ENCODE results near the gene OPRL1. TPM values are rescaled to one million over a fixed set of nuclear protein-coding genes. Genes with fewer than 3 reads are reported as not detected.
A peak's percentile ranks its signal among the peaks of the same experiment; 100 is the strongest.

Gene OPRL1
- polyA plus RNA-seq, 4 donors: 0.30 to 0.61 TPM; not detected in 2

DNA sequence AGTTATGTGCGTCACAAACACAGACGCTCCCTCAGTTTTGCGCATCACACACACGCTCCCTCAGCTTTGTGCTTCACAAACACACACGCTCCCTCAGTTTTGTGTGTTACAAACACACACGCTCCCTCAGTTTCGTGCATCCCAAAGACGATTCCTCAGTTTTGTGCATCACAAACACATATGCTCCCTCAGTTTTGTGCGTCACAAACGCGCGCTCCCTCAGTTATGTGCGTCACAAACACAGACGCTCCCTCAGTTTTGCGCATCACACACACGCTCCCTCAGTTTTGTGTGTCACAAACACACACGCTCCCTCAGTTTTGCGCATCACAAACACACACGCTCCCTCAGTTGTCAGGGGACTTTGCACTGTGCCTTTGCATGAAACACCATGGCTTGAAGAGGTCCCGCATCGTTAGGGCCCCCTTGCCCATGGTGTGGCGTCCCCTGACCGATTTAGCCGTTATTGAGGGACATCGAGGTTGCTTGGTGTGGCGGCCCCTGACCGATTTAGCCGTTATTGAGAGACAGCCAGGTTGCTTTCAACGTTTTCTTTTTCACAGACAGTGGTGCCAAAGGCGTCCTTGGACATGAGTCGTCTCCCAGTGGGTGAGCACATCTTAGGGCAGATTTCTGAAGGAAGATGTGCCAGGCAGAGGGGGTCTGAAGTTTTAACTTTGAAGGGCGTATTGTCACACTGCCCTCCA lies 56.3 kb downstream of the OPRL1 start:
- DNase-seq: no peak
- no peaks in the 10 kb centered on the region for H3K27me3 ChIP-seq (ENCODE audit: control insufficient read depth in 3 of 3, insufficient read depth in 3 of 3, low read length in 3 of 3)
- no peak overlapping the region for H3K4me3 ChIP-seq (ENCODE audit: low read depth in 1 of 3, low read length in 3 of 3)
- FAIRE-seq: no peak
- H3K4me1 ChIP-seq (ENCODE audit: control insufficient read depth in 3 of 3, insufficient read depth in 2 of 3, low read depth in 1 of 3, low read length in 2 of 3): peaks cover 0 to 10% (median 0%) of the 10 kb centered on the region in 3 donors
- no peak overlapping the region for H3K27ac ChIP-seq (ENCODE audit: low read depth in 1 of 3, low read length in 2 of 3)
- no peaks in the 10 kb centered on the region for H3K36me3 ChIP-seq (ENCODE audit: control insufficient read depth in 3 of 3, insufficient read depth in 2 of 3, low read depth in 1 of 3, low read length in 3 of 3)
- H3K9me3 ChIP-seq (ENCODE audit: control insufficient read depth in 2 of 2, insufficient read depth in 1 of 2, low read depth in 1 of 2, low read length in 1 of 2): no peaks in the 10 kb centered on the region
- WGBS, 3 donors: 78 to 84% (median 80%) methylated on average over 32 of the region's 32 CpGs

DNA sequence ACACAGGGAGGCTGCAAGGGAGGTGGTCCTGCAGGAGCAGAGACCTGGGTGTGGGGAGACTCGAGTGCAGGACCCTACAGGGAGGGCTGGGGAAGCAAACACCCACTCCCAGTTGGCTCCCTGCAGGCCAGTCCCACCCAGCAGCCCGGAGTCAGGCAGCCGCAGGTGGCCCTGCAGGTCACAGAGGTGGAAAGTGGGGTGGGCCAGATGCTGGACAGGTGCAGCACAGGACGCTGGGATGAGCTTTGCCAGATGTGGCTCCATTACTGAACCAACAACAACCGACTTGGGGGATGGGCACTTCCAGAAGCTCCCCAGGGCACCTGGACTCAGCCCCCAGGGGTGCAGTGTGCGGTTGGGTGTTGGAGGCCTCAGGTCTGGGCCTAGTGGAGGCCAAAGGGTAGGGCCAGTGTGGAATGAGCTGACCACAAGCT lies 57.7 kb downstream of the OPRL1 start:
- WGBS, 3 donors: 55 to 75% (median 71%) methylated on average over 6 of the region's 6 CpGs
- no peak for FAIRE-seq

DNA sequence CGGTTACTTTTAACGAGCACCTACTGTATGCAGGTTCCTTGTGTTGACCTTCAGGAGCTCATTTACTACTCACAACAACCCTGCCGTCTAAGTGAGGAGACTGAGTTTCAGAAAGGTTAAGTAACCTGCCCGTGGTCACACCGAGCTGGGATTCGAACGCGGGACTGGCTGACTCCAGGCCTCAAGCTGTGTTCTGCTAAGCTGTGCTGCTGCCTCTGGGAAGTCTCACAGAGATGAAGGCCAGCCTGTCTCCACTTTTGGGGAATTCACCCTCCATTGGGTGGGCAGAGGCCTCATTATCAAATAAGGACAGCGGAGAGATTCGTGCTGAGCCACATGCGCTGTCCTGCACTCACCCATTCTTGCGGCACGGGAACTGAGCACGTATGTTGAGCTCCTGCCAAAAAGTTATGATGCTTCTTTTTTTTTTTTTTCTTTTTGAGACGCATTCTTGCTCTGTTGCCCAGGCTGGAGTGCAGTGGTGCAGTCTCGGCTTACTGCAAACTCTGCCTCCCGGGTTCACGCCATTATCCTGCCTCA lies 58.5 kb downstream of the OPRL1 start:
- 80 to 84% (median 81%) methylated on average over 18 of the region's 18 CpGs for WGBS, 3 donors
- Histone ChIP-seq H3K9me3 (ENCODE audit: control insufficient read depth in 2 of 2, insufficient read depth in 1 of 2, low read depth in 1 of 2, low read length in 1 of 2) (no peaks in the 10 kb centered on the region), H3K4me1 (ENCODE audit: control insufficient read depth in 3 of 3, insufficient read depth in 2 of 3, low read depth in 1 of 3, low read length in 2 of 3) (peaks cover 0 to 13% (median 0%) of the 10 kb centered on the region in 3 donors), H3K27me3 (ENCODE audit: control insufficient read depth in 3 of 3, insufficient read depth in 3 of 3, low read length in 3 of 3) (no peaks in the 10 kb centered on the region), H3K36me3 (ENCODE audit: control insufficient read depth in 3 of 3, insufficient read depth in 2 of 3, low read depth in 1 of 3, low read length in 3 of 3) (no peaks in the 10 kb centered on the region), H3K27ac (ENCODE audit: low read depth in 1 of 3, low read length in 2 of 3) (no peak overlapping the region), H3K4me3 (ENCODE audit: low read depth in 1 of 3, low read length in 3 of 3) (no peak overlapping the region)
- FAIRE-seq (no peak), DNase-seq (no peak)

More for the DNA sequence above, 57.7 kb downstream of the OPRL1 start:
- no peaks in the 10 kb centered on the region for H3K36me3 ChIP-seq (ENCODE audit: control insufficient read depth in 3 of 3, insufficient read depth in 2 of 3, low read depth in 1 of 3, low read length in 3 of 3)
- peaks cover 0 to 13% (median 0%) of the 10 kb centered on the region in 3 donors for H3K4me1 ChIP-seq (ENCODE audit: control insufficient read depth in 3 of 3, insufficient read depth in 2 of 3, low read depth in 1 of 3, low read length in 2 of 3)
- no peaks in the 10 kb centered on the region for H3K27me3 ChIP-seq (ENCODE audit: control insufficient read depth in 3 of 3, insufficient read depth in 3 of 3, low read length in 3 of 3)
- DNase-seq: no peak
- H3K4me3 ChIP-seq (ENCODE audit: low read depth in 1 of 3, low read length in 3 of 3): no peak overlapping the region
- H3K9me3 ChIP-seq (ENCODE audit: control insufficient read depth in 2 of 2, insufficient read depth in 1 of 2, low read depth in 1 of 2, low read length in 1 of 2): no peaks in the 10 kb centered on the region
- H3K27ac ChIP-seq (ENCODE audit: low read depth in 1 of 3, low read length in 2 of 3): no peak overlapping the region

DNA sequence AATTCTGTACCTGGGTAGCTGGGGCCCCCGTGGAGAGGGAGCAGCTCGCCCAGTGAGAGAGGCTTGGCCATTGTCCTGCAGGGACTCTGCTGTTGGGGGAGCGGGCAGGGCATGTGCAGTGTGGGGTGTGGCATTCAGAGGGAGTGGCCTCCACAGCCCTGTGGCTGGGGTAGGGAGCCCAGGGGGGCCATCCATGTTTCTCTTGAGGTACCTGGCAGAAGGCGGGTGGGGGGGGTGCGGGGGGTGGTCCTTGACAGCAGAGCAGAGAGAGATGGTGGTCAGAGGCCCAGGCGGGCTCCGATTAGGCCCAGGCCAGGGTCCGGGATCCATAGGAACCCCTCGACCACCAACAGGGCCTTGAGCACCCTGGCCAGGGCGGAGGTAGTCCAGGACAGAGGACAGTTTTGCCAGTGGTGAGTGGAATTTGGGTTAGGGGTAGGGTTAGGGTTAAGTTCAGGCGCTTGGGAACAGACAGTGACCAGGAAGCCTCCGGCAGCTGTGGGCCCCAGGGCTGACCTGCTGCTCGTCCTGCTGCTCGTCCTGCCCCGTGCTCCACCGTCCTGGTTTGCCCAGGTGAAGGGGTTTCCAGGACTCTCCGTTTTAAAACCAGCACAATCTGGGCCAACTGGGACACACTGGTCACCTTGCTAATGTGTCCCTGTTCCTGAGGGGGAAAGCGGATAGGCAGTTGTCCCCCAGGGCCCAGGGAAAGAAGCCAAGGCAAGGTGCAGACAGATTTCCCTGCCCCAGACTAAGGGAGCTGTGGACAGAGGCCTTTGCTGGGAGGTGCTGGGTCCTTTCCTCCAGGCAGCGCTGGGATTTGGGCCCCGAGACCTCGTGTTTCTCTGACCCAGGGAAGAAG lies 59.5 kb downstream of the OPRL1 start:
- WGBS, 3 donors: 81 to 83% (median 82%) methylated on average over 21 of the region's 21 CpGs
- no peaks in the 10 kb centered on the region for H3K36me3 ChIP-seq (ENCODE audit: control insufficient read depth in 3 of 3, insufficient read depth in 2 of 3, low read depth in 1 of 3, low read length in 3 of 3)
- H3K27me3 ChIP-seq (ENCODE audit: control insufficient read depth in 3 of 3, insufficient read depth in 3 of 3, low read length in 3 of 3): no peaks in the 10 kb centered on the region
- no peak for FAIRE-seq
- no peak overlapping the region for H3K27ac ChIP-seq (ENCODE audit: low read depth in 1 of 3, low read length in 2 of 3)
- no peaks in the 10 kb centered on the region for H3K9me3 ChIP-seq (ENCODE audit: control insufficient read depth in 2 of 2, insufficient read depth in 1 of 2, low read depth in 1 of 2, low read length in 1 of 2)
- no peak for DNase-seq
- no peak overlapping the region for H3K4me3 ChIP-seq (ENCODE audit: low read depth in 1 of 3, low read length in 3 of 3)
- peaks cover 0 to 13% (median 0%) of the 10 kb centered on the region in 3 donors for H3K4me1 ChIP-seq (ENCODE audit: control insufficient read depth in 3 of 3, insufficient read depth in 2 of 3, low read depth in 1 of 3, low read length in 2 of 3)

DNA sequence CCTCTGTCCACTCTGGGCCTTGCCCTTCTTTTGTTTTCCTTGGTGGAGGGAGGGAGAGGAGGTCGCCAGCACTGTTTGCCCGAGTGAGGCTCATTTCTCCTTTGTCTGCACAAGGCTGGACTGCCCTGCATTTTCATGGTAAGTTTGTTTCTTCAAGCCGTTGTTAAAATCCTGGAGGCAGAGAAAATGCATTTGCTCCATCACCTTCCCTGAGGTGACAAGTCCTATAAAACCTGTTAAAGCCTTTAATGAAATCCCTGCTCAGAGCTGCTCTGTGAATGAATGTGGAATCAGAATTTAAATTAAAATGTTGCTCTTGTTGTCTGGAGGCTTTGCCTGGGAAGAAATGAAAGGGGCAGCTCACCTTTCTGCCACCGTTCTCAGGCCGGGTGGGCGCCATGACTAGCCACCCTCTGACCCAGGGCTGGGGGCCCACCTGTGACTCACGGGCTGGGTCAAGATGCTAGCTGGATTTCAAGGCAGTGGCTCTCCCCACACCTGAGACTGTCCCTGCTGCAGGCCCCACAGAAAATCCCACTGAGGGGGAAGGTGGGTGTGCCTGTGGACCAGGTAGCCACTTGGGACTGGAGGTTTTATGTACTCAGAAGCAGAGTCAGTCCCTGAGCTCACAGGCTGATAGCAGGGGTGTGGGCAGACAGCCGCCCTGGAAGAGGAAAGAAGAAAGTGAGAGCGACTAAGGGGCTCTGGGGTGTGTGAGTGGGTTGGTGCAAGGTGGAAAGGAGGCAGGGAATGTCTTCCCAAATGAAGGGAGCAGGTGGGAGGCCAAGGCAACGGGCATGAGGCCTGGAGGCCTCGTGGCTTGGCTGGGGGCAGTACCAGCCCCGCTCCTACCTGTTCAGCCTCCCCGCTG lies 60.4 kb downstream of the OPRL1 start:
- no peak for FAIRE-seq
- Histone ChIP-seq H3K9me3 (ENCODE audit: control insufficient read depth in 2 of 2, insufficient read depth in 1 of 2, low read depth in 1 of 2, low read length in 1 of 2) (peaks cover 3 to 9% of the 10 kb centered on the region in 2 donors), H3K27ac (ENCODE audit: low read depth in 1 of 3, low read length in 2 of 3) (no peak overlapping the region), H3K4me1 (ENCODE audit: control insufficient read depth in 3 of 3, insufficient read depth in 2 of 3, low read depth in 1 of 3, low read length in 2 of 3) (peaks cover 0 to 13% (median 0%) of the 10 kb centered on the region in 3 donors), H3K36me3 (ENCODE audit: control insufficient read depth in 3 of 3, insufficient read depth in 2 of 3, low read depth in 1 of 3, low read length in 3 of 3) (no peaks in the 10 kb centered on the region), H3K4me3 (ENCODE audit: low read depth in 1 of 3, low read length in 3 of 3) (no peak overlapping the region), H3K27me3 (ENCODE audit: control insufficient read depth in 3 of 3, insufficient read depth in 3 of 3, low read length in 3 of 3) (no peaks in the 10 kb centered on the region)
- DNase-seq: peak in 1 of 2 donors; percentile 63
- WGBS, 3 donors: 51 to 71% (median 59%) methylated on average over 13 of the region's 13 CpGs

DNA sequence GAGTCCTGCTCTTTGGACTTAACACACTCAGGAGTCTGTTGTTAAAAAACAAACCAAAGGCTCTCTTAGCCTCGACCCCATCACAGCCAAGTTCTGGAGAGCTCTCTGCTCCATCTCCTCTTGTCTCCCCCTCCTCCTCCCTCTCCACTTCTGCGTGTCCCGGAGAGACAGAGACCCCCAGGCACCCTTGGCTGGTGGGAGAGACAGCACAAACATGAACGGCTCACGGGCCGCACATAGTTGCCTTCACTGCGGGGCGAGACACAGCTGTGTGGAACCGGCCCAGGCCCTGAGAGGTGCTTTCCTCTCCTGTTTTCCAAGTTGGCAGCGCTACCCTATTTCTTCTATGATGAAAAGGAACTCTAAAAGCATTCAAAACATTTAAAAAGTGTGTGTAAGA lies 61.1 kb downstream of the OPRL1 start:
- FAIRE-seq (no peak), DNase-seq (no peak)
- peaks cover 4 to 15% of the 10 kb centered on the region in 2 donors for H3K9me3 ChIP-seq (ENCODE audit: control insufficient read depth in 2 of 2, insufficient read depth in 1 of 2, low read depth in 1 of 2, low read length in 1 of 2)
- no peaks in the 10 kb centered on the region for H3K27me3 ChIP-seq (ENCODE audit: control insufficient read depth in 3 of 3, insufficient read depth in 3 of 3, low read length in 3 of 3)
- peaks cover 0 to 13% (median 0%) of the 10 kb centered on the region in 3 donors for H3K4me1 ChIP-seq (ENCODE audit: control insufficient read depth in 3 of 3, insufficient read depth in 2 of 3, low read depth in 1 of 3, low read length in 2 of 3)
- WGBS, 3 donors: 51 to 67% (median 64%) methylated on average over 10 of the region's 10 CpGs
- no peak overlapping the region for H3K4me3 ChIP-seq (ENCODE audit: low read depth in 1 of 3, low read length in 3 of 3)
- no peak overlapping the region for H3K27ac ChIP-seq (ENCODE audit: low read depth in 1 of 3, low read length in 2 of 3)
- no peaks in the 10 kb centered on the region for H3K36me3 ChIP-seq (ENCODE audit: control insufficient read depth in 3 of 3, insufficient read depth in 2 of 3, low read depth in 1 of 3, low read length in 3 of 3)

DNA sequence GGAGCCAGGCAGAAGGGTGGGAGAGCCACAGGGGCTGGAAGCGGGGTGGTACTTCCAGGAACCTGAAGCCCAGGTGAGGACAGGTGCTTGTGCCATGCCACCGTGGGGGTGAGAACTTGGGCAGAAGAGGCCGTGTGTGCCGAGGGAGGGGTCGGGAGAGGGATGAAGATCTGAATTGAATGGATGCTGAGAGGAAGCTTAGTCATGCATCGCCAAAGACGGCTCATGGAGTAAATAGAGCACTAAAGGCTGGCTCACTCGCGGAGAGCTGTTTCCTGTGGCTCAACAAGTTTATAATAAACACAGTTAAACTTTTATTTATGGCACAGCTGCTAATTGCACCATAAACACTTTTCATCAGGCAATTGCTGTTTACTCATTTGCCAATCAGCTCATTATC lies 62.7 kb downstream of the OPRL1 start:
- Histone ChIP-seq H3K9me3 (ENCODE audit: control insufficient read depth in 2 of 2, insufficient read depth in 1 of 2, low read depth in 1 of 2, low read length in 1 of 2) (peaks cover 4 to 16% of the 10 kb centered on the region in 2 donors), H3K4me3 (ENCODE audit: low read depth in 1 of 3, low read length in 3 of 3) (no peak overlapping the region), H3K27ac (ENCODE audit: low read depth in 1 of 3, low read length in 2 of 3) (no peak overlapping the region), H3K4me1 (ENCODE audit: control insufficient read depth in 3 of 3, insufficient read depth in 2 of 3, low read depth in 1 of 3, low read length in 2 of 3) (peaks cover 0 to 13% (median 0%) of the 10 kb centered on the region in 3 donors), H3K36me3 (ENCODE audit: control insufficient read depth in 3 of 3, insufficient read depth in 2 of 3, low read depth in 1 of 3, low read length in 3 of 3) (no peaks in the 10 kb centered on the region), H3K27me3 (ENCODE audit: control insufficient read depth in 3 of 3, insufficient read depth in 3 of 3, low read length in 3 of 3) (no peaks in the 10 kb centered on the region)
- FAIRE-seq (no peak), DNase-seq (no peak)
- 33 to 48% (median 46%) methylated on average over 9 of the region's 9 CpGs for WGBS, 3 donors
